T-helper 1 cell (primary cell): ENCODE results near the gene TEX51.

Experiments
- DNase-seq, 5 donors: peaks; one replicate each; pipeline ENCODE4 v3.0.0-alpha.2; 2012 to 2020

Gene TEX51

DNA sequence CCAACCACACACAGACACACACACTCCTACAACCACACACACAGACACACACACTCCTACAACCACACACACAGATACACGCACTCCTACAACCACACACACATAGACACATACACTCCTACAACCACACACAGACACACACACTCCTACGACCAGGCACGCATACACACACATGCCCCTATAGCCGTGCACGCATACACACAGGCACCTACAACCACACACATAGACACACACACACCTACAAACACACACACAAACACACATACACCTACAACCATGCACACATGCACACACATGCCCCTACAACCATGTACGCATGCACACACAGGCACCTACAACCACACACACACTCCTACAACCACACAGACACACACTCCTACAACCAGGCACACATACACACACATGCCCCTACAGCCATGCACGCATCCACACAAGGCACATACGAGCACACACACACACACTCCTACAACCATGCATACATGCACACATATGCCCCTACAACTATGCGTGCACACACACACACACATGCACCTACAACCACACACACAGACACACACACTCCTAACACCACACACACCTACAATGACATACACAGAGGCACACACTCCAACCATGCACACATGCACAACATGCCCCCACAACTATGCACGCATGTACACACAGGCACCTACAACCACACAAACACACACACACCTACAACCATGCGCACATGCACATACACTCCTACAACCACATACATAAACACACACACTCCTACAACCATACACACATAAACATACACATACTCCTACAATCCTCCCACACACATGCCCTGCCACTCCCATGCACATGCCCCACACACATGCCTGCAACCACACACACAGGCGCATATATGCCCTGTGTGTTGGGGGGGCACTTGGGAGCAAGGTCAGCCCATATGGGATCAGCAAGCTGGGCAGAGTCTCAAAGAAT lies 19.1 kb upstream of the TEX51 start:
- no peak for DNase-seq

GRCh38 chr2:126880324-126880723 lies 18.4 kb upstream of the TEX51 start:
- DNase-seq = no peak

- no peak for DNase-seq
Observed at GRCh38 chr2:126880817-126881216, 17.9 kb upstream of the TEX51 start.

- no peak for DNase-seq
Observed at GRCh38 chr2:126881591-126881990, 17.1 kb upstream of the TEX51 start.

- no peak for DNase-seq
Observed at GRCh38 chr2:126882181-126882580, 16.5 kb upstream of the TEX51 start.

- DNase-seq = no peak
Observed at GRCh38 chr2:126882736-126883665, 15.7 kb upstream of the TEX51 start.

DNA sequence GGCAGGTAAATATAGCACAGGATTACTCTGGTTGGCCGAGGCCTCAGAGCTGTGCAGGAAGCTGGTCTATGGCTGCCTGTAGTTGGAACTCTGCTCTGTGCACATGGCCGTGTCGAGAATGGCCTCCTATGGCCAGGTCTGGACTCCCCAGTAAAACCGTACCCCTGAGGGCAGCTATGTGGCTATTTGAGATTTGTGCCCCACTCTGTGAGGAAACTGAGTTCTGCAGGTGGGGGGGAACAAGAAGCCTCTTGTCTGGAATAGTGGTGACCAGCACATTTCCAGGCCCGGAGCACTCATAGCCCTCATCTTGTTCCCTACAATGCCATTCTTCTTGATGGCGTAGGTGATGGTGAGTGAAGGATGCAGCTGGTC lies 15.0 kb upstream of the TEX51 start:
- no peak for DNase-seq

DNA sequence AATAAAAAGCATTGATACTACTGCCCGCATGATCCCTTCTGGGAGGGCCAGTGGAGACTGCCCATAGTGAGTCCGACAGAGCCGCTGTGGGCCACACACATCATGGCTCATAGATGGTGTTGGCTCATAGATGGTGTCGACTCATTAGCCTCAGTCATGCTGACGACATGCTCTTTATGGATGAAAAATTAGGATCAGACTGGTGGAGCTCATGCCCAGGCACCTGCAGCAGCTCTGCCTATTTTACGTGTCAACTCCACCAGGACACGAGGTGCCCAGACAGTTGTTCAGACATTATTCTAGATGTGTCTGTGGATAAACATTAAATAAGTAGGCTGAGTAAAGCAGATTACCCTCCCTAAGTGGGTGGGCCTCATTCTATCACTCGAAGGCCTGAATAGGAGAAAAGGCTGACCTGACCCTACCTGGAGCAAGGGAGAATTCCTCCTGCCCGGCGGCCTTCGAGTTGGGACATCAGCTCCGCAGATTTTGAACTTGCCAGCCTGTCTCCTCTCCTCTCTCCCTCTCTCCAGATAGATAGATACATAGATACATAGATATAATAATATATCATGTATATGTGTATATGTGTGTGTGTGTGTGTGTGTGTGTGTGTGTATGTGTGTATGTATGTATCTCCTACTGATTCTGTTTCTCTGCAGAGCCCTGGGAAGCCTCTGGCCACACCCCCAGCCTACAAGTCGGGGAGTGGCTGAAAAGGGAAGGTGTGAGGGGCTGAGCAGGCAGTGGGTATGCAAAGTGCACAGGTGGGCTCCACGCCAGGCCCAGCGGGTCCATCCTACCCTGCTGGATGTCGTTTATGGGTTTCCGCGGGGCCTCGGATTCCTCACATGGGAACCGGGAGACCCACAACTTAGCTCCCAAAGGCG lies 13.6 kb upstream of the TEX51 start:
- no peak for DNase-seq

- no peak for DNase-seq
Observed at GRCh38 chr2:126885751-126886210, 12.9 kb upstream of the TEX51 start.

GRCh38 chr2:126886211-126886915 lies 12.3 kb upstream of the TEX51 start:
- peak in 3 of 5 donors; percentile 4 to 56 (median 8) for DNase-seq

- no peak for DNase-seq
Observed at GRCh38 chr2:126886916-126887280, 11.8 kb upstream of the TEX51 start.

DNA sequence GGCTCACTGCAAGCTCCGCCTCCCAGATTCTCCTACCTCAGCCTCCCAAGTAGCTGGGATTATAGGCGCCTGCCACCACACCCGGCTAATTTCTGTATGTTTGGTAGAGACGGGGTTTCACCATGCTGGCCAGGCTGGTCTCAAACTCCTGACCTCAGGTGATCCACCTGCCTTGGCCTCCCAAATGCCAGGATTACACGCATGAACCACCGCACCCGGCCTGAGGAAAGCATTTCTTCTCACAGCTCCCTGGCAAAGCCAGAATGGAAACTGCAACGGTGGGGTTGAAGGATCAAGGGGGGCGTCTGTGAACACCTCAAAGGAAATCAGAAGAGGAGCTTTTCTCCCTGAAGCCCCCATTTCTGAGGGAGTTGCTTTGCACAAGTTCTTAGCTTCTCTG lies 11.2 kb upstream of the TEX51 start:
- DNase-seq = no peak

GRCh38 chr2:126888046-126888445 lies 10.6 kb upstream of the TEX51 start:
- no peak for DNase-seq

GRCh38 chr2:126889071-126889470 lies 9.6 kb upstream of the TEX51 start:
- DNase-seq = no peak

GRCh38 chr2:126889496-126890135 lies 9.1 kb upstream of the TEX51 start:
- DNase-seq = no peak

DNA sequence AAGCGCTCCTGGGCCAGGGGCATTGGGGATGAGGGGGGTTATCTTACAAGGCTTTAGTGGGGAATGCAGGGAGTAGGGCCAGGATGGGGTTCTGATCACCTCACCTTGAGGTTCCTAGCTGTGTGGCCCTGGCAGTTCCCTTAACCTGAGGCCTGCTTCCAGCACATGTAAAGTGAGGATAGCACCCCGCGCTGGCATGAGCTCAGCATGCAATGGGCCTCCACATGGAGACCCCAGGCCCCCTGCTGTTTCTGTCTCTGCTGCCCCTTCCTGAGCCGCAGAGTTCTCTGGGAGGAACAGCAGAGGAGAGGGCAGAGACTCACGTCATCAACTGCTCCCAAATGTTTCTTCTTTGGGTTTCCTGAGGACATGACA lies 8.6 kb upstream of the TEX51 start:
- no peak for DNase-seq

DNA sequence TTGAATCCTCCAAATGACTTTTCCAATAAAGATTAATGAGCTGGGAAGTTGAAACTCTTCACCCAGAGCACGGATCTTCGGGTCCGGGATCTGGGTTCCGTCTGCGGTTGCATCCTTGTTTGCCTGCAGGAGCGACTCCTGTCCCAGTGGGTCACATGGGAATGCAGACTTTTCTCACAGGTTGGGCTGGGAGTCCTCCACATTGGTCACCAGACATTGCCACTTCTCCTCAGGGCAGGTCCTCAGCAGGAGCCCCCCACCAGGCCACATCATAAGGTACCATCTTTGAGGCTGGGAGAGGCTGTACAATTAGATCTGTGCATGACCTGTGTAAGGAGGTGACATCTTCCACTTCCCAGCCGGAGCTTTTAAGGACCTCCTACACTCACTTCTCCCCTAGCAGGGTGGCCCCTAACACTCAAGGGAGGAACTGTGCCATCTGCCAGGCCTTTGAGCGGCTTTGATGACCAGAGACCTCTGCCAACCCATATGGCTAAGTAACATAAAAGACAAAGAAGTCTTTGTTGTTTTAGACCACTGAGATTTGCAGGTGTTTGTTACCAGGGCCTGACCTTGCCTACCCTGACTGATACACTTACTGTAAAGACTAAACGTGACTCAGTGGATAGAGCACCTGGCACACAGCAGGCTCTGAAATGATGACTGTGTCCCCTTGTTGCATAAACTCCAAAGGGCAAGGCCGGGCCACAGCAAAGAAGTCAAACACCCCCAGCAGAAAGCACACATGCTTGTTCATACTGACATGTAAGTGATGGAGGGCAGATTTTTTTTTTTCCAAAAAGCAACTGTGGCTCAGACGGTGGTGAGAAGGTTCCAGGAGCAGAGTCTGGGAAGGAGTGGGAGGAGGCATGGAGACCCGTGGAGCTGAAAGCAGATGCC lies 7.9 kb upstream of the TEX51 start:
- no peak for DNase-seq

GRCh38 chr2:126891681-126892500 lies 6.8 kb upstream of the TEX51 start:
- no peak for DNase-seq

DNA sequence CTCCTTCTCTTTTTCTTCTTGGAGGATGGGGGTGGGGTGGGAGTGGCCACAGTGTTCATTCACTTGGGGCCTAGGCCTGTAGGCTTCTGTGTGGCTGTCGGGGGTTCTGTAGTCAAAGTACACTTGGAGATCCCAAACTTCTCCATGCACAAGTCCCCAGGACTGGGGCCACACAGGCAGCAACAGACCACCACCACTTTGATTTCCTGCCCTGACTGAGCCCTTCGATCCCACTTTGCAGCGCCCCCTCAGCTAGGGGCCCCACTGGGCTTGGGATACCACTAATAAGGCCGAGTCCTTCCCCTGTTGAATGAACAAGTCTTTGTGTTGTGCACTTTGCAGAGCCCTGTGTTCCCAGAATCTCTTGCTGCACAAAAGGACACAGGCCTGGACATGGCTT lies 5.5 kb upstream of the TEX51 start:
- DNase-seq = no peak
